GM18519 (cell line): ENCODE results near the gene SP2.

Experiments
- ATAC-seq: cut with Tn5 transposase; IDR thresholded peaks from one replicate; pipeline ENCODE4 v1.9.1; 2021; ENCODE audit warnings: mild to moderate bottlenecking, moderate library complexity; ENCODE audit not compliant: unreplicated experiment, low FRiP score

The SP2 gene

GRCh38 chr17:47869114-47869513 is 26.9 kb upstream of the SP2 start:
- ATAC-seq: no peak

GRCh38 chr17:47870056-47870455 is 26.0 kb upstream of the SP2 start:
- ATAC-seq: no peak

GRCh38 chr17:47871048-47871447 is 25.0 kb upstream of the SP2 start:
- ATAC-seq: no peak

DNA sequence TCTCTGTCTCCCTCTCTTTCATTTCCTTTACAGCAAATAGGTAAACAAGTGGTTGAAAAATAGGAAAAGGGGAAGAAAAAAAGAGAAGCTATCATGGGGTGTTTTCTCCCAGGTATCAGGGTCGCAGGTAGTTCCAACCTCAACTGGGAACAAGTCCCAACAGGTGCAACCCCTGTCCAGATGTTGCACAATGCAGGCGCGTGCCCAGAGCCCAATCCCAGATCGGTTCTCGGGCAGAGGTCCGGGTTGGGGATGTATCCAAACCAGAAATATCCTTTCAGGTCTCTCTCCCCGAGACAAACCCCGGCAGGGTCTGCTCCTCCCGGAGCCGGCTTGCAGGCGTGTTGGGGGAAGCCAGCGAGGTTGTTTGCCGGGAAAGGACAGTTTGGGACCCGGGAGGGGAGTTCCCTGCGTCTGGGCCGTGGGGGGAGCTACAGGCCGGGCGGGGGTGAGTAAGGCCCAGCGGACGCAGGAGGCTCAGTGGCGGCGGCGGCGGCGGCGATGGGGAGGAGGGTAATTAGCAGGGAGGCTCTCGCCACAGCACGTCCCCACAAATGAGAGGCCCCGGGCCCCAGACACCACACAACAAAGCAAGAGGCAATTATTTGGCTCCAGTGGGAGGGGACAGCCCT is 23.9 kb upstream of the SP2 start:
- no peak for ATAC-seq

DNA sequence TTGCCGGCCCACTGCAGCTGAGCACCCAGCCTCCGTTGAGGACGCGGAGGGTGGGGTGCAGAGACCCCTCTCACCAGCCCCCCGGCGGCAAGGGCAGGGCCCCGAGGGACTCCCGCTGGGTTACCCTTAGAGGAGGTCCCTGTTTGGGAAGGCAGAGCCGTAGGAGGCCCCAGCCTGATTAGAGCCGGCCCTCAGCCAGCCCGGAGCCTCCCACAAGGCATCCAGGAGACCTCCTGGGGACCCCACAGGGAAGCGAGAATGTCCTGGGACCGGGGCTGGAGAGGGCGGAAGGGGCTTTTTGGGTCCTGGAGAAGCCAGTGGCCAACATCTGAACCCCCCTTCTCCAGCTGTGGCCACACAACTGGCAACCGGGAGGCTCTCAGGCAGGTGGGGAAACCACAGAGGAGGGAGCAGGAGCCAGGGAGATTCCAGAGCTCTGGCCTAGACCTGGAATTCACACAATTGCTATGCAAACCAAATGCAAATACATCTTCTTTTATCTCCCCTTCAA is 23.3 kb upstream of the SP2 start:
- ATAC-seq: no peak

- ATAC-seq: no peak
These were observed 22.6 kb upstream of the SP2 start for GRCh38 chr17:47873200-47874090.

- ATAC-seq: no peak
These were observed 20.7 kb upstream of the SP2 start for GRCh38 chr17:47875011-47875985.

DNA sequence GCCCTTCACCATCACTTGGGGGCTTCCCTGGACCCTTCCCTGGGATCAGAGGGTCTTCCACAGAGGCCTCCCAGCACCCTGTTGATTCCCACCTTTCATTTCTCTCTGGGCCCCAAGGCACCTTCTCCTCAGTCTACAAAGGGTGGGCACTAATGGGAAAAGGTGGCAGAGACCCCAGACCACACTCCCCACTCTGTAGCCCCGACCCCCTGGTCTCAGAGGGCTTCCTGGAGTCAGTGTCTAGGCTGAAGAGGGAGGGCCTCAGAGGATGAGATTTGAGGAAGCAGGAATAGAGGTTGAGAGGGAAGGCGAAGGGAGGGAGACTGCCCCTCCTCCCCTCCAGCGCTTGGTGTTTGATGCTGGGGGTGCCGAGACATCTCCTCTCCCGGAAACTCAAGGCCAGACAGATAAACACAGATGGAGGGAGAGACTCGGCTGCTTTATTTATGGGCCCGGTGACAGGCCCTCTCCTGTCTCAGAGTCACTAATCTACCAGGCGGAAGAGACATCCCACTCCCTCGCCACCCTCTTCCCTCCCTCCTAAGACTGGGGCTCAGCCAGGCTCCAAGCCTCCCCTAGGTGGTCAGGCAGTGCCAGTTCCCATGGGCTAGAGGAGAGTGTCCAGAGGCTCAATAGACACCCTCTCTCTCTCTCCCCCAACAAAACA is 18.5 kb upstream of the SP2 start:
- no peak for ATAC-seq

- ATAC-seq: no peak
These were observed 17.6 kb upstream of the SP2 start for GRCh38 chr17:47878203-47879027.

GRCh38 chr17:47879028-47879585 is 16.9 kb upstream of the SP2 start:
- no peak for ATAC-seq

DNA sequence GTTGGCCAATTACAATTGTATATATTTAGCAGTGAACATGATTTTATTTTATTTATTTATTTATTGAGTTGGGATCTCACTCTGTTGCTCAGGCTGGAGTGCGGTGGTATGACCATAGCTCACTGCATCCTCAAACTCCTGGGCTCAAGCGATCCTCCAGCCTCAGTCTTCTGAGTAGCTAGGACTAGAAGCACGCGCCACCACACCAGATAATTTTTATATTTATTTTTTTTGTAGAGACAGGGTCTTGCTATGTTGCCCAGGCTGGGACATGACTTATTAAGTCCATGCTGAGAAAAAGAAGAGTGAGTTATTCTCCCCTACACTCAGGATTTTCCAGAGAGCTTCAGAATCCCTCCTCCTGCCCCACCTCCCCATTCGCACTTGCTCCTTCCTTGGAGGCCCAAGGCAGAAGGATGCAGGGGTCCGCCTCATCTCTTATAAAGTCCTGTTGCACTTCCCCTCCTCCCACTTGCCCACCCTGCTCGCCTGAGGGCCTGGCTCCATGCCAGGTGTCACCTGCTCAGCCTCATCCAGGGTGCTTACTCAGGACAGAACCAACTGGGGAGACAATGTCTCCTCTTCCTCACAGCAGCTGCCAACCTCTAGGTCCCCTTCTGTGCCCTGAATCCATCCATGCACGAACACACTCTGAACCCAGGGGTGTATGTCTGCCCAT is 16.1 kb upstream of the SP2 start:
- no peak for ATAC-seq

GRCh38 chr17:47882247-47882646 is 13.8 kb upstream of the SP2 start:
- ATAC-seq: no peak

DNA sequence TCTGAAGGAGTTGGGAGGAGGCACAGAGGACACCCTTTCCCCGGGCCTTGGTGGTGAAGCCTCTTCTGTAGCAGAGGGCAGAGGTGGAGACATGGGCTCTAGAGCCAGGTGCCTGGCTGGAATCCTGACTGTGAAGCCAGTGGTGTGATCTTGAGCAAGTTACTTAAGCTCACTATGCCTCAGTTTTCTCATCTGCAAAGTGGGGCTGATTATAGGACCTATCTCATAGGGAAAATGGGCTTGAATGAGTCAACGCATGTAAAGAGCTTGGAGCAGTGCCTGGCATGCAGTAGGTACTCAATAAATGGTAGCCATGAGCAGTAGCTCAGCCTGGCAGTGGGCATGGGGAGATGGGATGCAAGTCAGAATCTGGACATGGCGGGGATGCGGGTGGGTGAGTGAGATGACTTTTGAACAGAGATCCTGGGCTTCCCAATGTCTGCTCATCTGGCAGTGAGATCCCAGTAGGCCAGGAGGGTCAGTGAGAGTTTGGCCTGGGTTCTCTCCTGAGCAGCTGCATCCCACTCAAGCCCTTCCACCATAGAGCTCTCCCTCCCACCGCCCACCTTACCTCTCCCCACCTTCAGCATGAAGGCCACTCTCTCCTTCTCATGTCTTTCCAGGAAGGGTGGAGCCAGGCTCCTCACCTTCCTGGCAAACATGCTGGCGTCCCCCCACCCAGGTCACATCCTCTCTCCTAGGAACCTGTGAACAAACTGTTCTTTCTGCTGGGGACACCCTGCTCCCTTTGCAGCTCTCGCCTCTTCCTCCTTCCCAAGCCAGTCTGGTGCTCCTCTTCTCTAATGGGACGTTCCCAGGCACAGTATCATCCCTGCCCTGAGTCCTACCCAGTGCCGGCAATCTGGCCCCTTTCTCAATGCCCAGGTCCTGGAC is 13.1 kb upstream of the SP2 start:
- no peak for ATAC-seq

GRCh38 chr17:47883589-47884426 is 12.2 kb upstream of the SP2 start:
- no peak for ATAC-seq

- ATAC-seq: no peak
These were observed 11.7 kb upstream of the SP2 start for GRCh38 chr17:47884427-47884740.

DNA sequence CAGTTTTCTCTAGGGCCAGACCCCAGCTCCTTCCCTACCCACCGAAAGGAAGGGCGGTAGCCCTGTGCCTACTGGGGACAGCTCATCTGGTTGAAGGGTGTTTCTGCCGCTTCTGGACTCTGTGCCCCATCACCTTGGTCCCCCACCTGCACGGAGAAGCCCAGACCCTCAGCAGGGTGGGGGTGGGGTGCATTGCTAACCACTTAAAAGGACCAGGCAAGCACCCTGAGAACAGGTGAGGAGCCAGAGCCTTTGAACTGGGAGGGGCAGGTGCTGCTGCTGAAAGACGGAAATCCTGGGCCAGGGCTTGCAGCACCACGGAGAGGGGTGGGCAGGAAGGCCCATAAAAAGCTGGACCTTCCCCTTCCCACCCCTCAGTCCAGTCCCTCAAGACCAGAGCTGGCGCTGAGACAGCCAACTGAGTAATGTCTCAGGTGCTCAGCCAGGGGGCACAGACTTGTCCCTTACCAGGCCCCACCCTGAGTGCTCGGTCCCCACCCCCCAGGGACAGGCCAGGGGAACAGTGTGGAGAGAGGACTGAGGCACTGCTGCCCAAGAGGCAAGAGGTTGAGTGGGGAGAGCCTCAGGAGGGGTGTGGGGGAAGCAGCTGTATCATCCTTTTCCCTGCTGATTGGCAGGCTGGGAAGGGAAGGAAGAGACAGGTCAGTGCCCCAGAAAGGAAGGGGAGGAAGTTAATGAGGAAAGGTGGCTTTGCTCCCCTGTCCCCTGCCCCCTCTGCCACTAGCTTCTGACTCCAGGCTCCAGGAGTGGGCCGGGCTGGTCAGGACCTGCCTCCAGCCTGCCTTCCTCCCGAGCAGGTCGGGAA is 10.9 kb upstream of the SP2 start:
- no peak for ATAC-seq
